SH-SY5Y (cell line): ENCODE results near the gene UTS2.

Experiments used
- GATA2 ChIP-seq: IDR thresholded peaks from 2 replicates; pipeline ENCODE4 v1.6.1; 2011; ENCODE audit warnings: mild to moderate bottlenecking, low read depth, low read length
- GATA3 ChIP-seq: IDR thresholded peaks from 2 replicates; pipeline ENCODE4 v1.6.1; 2011; ENCODE audit warnings: low read depth, mild to moderate bottlenecking, low read length, moderate library complexity

- TF ChIP-seq GATA2 (no peak), GATA3 (no peak)
These were observed 32.9 kb upstream of the UTS2 start for GRCh38 chr1:7885513-7886404.
